Smooth muscle cell (in vitro differentiated cells): Measurements from ENCODE around the gene MTFR2. TPM values are rescaled to one million over a fixed set of nuclear protein-coding genes. Genes with fewer than 3 reads are reported as not detected.
A peak's percentile ranks its signal among the peaks of the same experiment; 100 is the strongest.

Experiments
- DNase-seq: peaks from one replicate; lab custom pipeline; 2025; ENCODE audit not compliant: unreplicated experiment; lab: John Stamatoyannopoulos, UW
- H2AFZ ChIP-seq: fragments of 200-600 bp; sonication (generic); 2 replicates; pipeline ENCODE4 v1.6.0; 2016; ENCODE audit warnings: antibody characterized with exemption, low read depth, mild to moderate bottlenecking
- H3F3A ChIP-seq: fragments of 200-600 bp; sonication (generic); 2 replicates; pipeline ENCODE4 v1.6.0; 2017; ENCODE audit warnings: antibody characterized with exemption, low read depth
- H3K27ac ChIP-seq: fragments of 200-600 bp; sonication (generic); 2 replicates; pipeline ENCODE4 v1.5.1; 2016; ENCODE audit warnings: low read depth, mild to moderate bottlenecking
- H3K27me3 ChIP-seq: fragments of 200-600 bp; sonication (generic); 2 replicates; pipeline ENCODE4 v1.6.1; 2016; ENCODE audit warnings: low read depth, mild to moderate bottlenecking
- H3K36me3 ChIP-seq: fragments of 200-600 bp; sonication (generic); 2 replicates; pipeline ENCODE4 v1.5.1; 2016; ENCODE audit warnings: low read depth
- H3K4me1 ChIP-seq: fragments of 200-600 bp; sonication (generic); 2 replicates; pipeline ENCODE4 v1.5.1; 2016; ENCODE audit warnings: low read depth
- H3K4me2 ChIP-seq: fragments of 200-600 bp; sonication (generic); 2 replicates; pipeline ENCODE4 v1.6.0; 2016; ENCODE audit warnings: mild to moderate bottlenecking
- H3K4me3 ChIP-seq: fragments of 200-600 bp; sonication (generic); 2 replicates; pipeline ENCODE4 v1.5.1; 2016; ENCODE audit warnings: mild to moderate bottlenecking
- H3K79me2 ChIP-seq: fragments of 200-600 bp; sonication (generic); 2 replicates; pipeline ENCODE4 v1.6.0; 2016; ENCODE audit warnings: low read depth, mild to moderate bottlenecking
- H3K9ac ChIP-seq: fragments of 200-600 bp; sonication (generic); 2 replicates; pipeline ENCODE4 v1.6.0; 2016; ENCODE audit warnings: low read depth
- H3K9me3 ChIP-seq: fragments of 200-600 bp; sonication (generic); replicated peaks from 2 replicates; pipeline ENCODE4 v1.5.1; 2016; ENCODE audit warnings: low read depth
- H4K20me1 ChIP-seq: fragments of 200-600 bp; sonication (generic); 2 replicates; pipeline ENCODE4 v1.6.0; 2016; ENCODE audit warnings: low read depth
- WGBS: methylation state at CpG from one replicate; pipeline ENCODE4 v1.1.7; 2016; ENCODE audit warnings: low lambda C conversion rate; 5-methylcytosine and 5-hydroxymethylcytosine counted together
- polyA plus RNA-seq: library from polyadenylated mRNA; unstranded; fragments of >200 nt; fragmentation: Nextera tagmentation; extraction: Ambion mirVana; gene quantifications from 2 replicates; pipeline ENCODE4 v1.2.1, GENCODE V29; 2016
- total RNA-seq: library from RNA; depleted of rRNA; stranded (reverse); fragments of >200 nt; gene quantifications from 2 replicates; pipeline ENCODE4 v1.2.3, GENCODE V29; 2014
- TF ChIP-seq, protein P1 (sequence below): fragments of 200-600 bp; sonication (generic); IDR thresholded peaks from 2 replicates; pipeline ENCODE4 v1.5.1; 2017; ENCODE audit warnings: borderline replicate concordance, mild to moderate bottlenecking, antibody characterized with exemption; ENCODE audit not compliant: insufficient read depth, poor library complexity, severe bottlenecking

MTFR2 gene
- total and polyA plus RNA-seq, 2 experiments from 2014 or later = 2.7 to 10.9 TPM

DNA sequence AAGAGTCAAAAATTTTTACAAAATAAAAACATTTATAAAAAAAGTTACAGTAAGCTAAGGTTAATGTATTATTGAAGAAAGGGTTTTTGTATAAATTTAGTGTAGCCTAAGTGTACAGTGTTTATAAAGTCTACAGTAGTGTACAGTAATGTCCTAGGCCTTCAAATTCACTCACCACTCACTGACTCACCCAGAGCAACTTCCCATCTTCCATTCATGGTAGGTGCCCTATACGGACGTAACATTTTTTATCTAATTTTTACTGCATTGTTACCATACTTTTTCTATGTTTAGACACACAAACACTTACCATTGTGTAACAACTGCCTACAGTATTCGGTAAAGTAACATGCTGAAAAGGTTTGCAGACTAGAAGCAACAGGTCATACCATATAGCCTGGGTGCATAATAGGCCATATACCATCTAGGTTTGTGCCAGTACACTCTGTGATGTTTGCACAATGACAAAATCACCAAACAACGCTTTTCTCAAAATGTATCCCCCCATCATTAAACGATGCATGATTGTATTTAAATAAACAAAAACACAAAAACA, 6.0 kb downstream of the MTFR2 start:
- no peak overlapping the region for H3K4me2 ChIP-seq
- H3K4me3 ChIP-seq = no peak overlapping the region
- WGBS = 86% methylated on average over 5 of the region's 5 CpGs
- H3K27ac ChIP-seq = no peak overlapping the region
- H3K9me3 ChIP-seq = no peaks in the 10 kb centered on the region
- no peaks in the 10 kb centered on the region for H4K20me1 ChIP-seq
- no peaks in the 10 kb centered on the region for H3K79me2 ChIP-seq
- H3K27me3 ChIP-seq = no peaks in the 10 kb centered on the region
- no peak overlapping the region for H3K9ac ChIP-seq
- DNase-seq = no peak
- no peaks in the 10 kb centered on the region for H3K36me3 ChIP-seq
- H2AFZ ChIP-seq = no peak overlapping the region
- H3F3A ChIP-seq = no peaks in the 10 kb centered on the region
- H3K4me1 ChIP-seq = no peaks in the 10 kb centered on the region
- TF ChIP-seq, protein P1, sequence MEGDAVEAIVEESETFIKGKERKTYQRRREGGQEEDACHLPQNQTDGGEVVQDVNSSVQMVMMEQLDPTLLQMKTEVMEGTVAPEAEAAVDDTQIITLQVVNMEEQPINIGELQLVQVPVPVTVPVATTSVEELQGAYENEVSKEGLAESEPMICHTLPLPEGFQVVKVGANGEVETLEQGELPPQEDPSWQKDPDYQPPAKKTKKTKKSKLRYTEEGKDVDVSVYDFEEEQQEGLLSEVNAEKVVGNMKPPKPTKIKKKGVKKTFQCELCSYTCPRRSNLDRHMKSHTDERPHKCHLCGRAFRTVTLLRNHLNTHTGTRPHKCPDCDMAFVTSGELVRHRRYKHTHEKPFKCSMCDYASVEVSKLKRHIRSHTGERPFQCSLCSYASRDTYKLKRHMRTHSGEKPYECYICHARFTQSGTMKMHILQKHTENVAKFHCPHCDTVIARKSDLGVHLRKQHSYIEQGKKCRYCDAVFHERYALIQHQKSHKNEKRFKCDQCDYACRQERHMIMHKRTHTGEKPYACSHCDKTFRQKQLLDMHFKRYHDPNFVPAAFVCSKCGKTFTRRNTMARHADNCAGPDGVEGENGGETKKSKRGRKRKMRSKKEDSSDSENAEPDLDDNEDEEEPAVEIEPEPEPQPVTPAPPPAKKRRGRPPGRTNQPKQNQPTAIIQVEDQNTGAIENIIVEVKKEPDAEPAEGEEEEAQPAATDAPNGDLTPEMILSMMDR = no peak

DNA sequence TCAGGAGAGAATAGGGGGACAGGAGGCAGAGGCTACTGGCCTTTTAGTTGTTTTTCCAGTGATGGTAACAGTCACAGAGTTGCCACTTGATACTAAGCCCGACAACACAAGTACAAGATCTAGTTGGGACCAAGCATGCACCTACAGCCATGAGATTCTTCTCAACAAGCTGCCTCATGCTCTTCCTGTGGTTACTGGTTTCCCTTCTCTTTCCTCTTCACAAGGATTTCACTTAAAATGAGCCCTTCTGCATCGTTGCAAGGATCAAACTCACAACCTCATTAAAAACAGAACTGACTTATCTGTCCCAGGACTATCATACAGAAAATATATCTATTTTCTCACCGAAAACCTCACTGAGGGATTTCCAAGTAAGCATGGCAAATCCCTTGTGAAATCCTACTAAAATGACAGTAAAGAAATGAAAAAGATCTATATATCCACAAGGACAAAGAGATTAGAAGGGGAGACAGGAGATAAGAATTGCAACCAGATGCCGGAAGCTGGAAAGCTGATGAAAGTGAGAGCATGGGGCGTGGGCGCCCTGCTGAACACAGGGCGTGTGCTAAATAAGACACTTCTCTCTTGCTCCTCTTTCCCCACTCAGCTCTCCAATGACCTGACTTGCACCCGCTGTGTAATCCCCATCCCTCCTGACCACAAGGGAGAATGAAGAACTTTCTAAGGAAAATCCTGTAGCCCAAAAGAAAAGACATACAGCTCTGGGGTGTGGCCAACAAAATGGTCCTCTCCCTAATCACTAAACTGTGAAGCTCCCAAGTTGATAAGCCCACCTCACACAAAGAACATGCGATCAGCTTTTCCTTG, 13.4 kb downstream of the MTFR2 start:
- H3K4me1 ChIP-seq = no peaks in the 10 kb centered on the region
- peak overlapping the region; percentile 6 for H3K27ac ChIP-seq
- TF ChIP-seq, protein P1 = no peak
- peak overlapping the region; percentile 62 for H3K4me2 ChIP-seq
- no peaks in the 10 kb centered on the region for H3K36me3 ChIP-seq
- no peaks in the 10 kb centered on the region for H3K27me3 ChIP-seq
- no peak overlapping the region for H3K9ac ChIP-seq
- H3K4me3 ChIP-seq = no peak overlapping the region
- no peak overlapping the region for H2AFZ ChIP-seq
- no peak for DNase-seq
- no peaks in the 10 kb centered on the region for H3K79me2 ChIP-seq
- 37% methylated on average over 9 of the region's 9 CpGs for WGBS
- peaks cover 9% of the 10 kb centered on the region for H3F3A ChIP-seq
- no peaks in the 10 kb centered on the region for H4K20me1 ChIP-seq
- no peaks in the 10 kb centered on the region for H3K9me3 ChIP-seq

DNA sequence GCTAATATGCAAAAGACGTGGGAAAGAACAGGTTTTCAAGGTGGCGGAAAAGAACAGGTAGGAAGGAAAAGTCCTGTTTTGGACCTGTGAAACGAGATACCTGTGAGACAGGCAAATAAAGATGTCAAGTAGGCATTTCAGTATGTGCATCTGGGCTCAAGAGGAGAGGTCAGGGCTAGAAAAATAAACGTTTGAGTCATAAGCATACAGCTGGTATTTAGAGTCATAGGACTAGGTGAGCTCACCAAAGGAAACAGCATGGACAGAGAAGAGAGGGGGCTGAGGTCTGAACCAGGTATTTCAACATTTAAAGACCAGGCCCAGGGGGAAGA, 14.9 kb downstream of the MTFR2 start:
- no peak overlapping the region for H3K27ac ChIP-seq
- no peaks in the 10 kb centered on the region for H3K9me3 ChIP-seq
- no peak for DNase-seq
- peaks cover 9% of the 10 kb centered on the region for H3F3A ChIP-seq
- no peaks in the 10 kb centered on the region for H3K27me3 ChIP-seq
- H3K9ac ChIP-seq = no peak overlapping the region
- 80% methylated on average over 4 of the region's 4 CpGs for WGBS
- no peaks in the 10 kb centered on the region for H4K20me1 ChIP-seq
- H3K79me2 ChIP-seq = no peaks in the 10 kb centered on the region
- TF ChIP-seq, protein P1 = no peak
- H3K4me3 ChIP-seq = no peak overlapping the region
- H2AFZ ChIP-seq = no peak overlapping the region
- no peaks in the 10 kb centered on the region for H3K4me1 ChIP-seq
- H3K36me3 ChIP-seq = no peaks in the 10 kb centered on the region
- H3K4me2 ChIP-seq = no peak overlapping the region

DNA sequence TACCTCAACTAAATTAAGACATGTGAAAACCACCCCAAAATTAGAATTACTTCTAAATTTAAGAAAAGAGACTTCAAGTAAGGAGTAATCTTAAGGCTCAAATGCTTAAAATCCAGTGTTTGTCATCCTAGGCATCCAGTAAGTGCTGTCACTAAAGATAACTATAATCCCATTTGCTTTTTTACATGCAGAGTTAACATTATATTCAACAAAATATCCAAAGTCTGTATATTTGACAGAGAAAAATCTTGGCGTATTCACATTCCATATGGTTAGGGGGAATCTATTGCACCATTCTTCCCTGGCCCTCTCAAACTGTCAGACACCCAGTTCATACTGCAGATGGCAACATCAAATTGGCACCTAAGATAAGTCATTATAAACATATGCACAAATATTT, 17.4 kb downstream of the MTFR2 start:
- TF ChIP-seq, protein P1 = no peak
- H3K4me3 ChIP-seq = no peak overlapping the region
- H3K4me2 ChIP-seq = no peak overlapping the region
- H3K9me3 ChIP-seq = no peaks in the 10 kb centered on the region
- peaks cover 4% of the 10 kb centered on the region for H3F3A ChIP-seq
- no peaks in the 10 kb centered on the region for H4K20me1 ChIP-seq
- H3K27ac ChIP-seq = no peak overlapping the region
- no peak for DNase-seq
- H3K79me2 ChIP-seq = no peaks in the 10 kb centered on the region
- H3K27me3 ChIP-seq = no peaks in the 10 kb centered on the region
- WGBS = 36% methylated on average over 1 of the region's 1 CpG
- H2AFZ ChIP-seq = no peak overlapping the region
- no peaks in the 10 kb centered on the region for H3K36me3 ChIP-seq
- no peaks in the 10 kb centered on the region for H3K4me1 ChIP-seq
- H3K9ac ChIP-seq = no peak overlapping the region
